B cell (primary cell): ENCODE data around the gene MARCHF10.

Experiments
- CTCF ChIP-seq: fragments of 200-600 bp; IDR thresholded peaks from one replicate; pipeline ENCODE4 v1.8.0; 2022; ENCODE audit warnings: antibody characterized with exemption, mild to moderate bottlenecking
- EZH2 ChIP-seq: IDR thresholded peaks from 2 replicates; pipeline ENCODE4 v1.6.1; 2012; ENCODE audit warnings: borderline replicate concordance, low read depth, mild to moderate bottlenecking, moderate library complexity, low read length; ENCODE audit not compliant: insufficient read depth, poor library complexity, severe bottlenecking

GRCh38 chr17:62701706-62702085, 106.4 kb downstream of the MARCHF10 start:
- no peak for TF ChIP-seq CTCF
- TF ChIP-seq EZH2 = no peak
